GM21447 (cell line): Measurements from ENCODE around the gene SPRYD4.
"Not testable (repeated sequence)": the region's sequence is repeated elsewhere in the genome, so short reads cannot be mapped to it uniquely, and the experiment has no call there.

Source experiments
- ATAC-seq: cut with Tn5 transposase; IDR thresholded peaks from one replicate; pipeline ENCODE4 v1.9.1; 2021; ENCODE audit not compliant: unreplicated experiment

Gene SPRYD4

DNA sequence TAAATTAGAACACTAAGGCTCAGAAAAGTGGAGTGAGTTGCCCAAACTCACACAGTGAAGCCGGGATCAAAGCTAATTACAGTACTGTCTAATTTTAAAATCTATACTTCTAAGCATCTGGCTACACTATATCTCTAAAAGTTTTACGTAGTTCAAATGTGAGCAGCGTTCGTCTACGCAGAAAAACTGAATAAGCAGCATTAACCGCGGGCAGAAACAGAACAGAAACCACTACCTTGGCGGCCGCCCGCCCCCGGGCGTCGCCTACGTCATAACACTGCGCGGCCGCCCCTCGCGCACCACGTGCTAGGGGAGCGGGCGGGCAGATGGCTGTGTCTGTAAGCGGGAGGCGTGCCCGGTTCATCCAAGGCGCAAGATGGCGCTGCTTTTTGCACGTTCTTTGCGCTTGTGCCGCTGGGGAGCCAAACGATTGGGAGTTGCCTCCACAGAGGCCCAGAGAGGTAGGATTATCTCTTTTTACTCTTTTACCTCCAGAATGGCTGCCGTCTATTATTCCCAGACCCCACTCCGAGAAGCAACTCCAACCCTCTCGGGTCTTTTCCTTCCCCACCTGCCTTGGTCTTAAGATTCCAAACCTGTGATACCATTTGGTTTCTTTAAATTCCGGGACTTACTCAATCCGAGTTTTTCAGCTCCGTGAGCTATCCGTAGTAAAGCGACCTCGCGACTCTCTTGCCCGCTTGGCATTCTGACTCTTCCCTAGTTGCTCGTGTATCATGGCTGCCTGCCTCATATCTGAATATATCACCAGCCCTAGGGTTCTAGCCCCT, at the start of gene SPRYD4:
Gene SPRYD4 (plus strand): TSS at position 363 of the 791 bp plus-strand sequence. CDS start 14 bp downstream, at position 377.
- peak; percentile 78 for ATAC-seq

DNA sequence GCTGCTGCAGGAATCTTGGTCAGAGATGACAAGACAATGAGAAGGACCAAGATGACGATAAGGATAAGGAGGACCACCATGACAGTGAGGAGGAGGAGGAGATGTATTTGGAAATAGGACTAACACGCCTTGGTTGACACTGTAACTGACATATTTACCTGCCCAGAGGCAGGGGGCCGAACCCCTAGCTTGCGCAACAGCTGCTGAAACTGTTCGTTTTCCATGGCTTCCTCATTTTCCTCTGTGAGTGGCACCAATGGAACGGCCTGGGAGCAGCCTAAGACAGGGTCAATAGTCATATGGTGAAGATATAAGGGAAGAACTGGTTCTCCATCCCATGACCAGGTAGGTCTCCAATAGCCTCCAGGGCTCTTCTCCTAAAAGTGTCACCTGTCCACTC, 48.0 kb upstream of the SPRYD4 start:
- no peak for ATAC-seq

DNA sequence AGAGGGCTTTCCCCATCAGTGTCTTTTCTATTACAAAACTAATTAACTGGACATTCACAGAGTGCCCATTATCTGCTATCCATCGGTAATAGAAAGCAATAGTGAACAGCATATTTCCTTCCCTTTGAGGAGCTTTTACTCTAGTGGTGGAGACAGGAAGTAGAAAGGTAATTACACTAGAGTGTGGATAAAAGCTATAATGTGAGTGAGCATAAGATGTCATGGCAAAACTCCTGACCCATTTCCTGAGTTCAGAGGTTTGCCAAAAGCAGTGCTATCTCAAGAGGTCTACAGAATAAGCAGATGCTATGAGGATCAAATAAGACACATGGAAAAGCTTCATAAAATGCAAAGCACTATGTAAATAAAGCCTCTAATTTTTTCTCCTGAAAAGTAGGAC, 43.2 kb upstream of the SPRYD4 start:
- ATAC-seq, result no peak

DNA sequence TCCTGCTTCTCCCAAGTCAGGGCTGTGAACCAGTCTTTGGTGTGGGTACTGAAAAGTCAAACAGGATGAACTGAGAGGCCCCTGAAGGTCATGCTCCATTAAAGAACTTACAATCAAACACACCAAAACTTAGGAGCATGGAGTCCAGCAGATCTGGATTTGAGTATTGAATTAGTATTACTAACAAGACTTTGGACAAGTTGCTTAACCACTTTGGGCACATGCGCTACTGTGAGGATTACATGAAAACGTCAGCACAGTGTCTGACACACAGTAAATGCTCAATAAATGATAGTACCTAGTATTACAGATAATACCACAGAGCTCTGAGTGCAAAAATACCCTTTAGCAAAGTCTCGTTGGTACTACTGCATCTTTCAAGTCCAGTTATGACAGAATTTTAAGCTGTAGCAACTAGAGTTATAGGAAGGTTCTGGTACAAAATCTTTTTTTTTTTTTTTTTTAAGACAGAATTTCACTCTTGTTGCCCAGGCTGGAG, 42.4 kb upstream of the SPRYD4 start:
- no peak for ATAC-seq

DNA sequence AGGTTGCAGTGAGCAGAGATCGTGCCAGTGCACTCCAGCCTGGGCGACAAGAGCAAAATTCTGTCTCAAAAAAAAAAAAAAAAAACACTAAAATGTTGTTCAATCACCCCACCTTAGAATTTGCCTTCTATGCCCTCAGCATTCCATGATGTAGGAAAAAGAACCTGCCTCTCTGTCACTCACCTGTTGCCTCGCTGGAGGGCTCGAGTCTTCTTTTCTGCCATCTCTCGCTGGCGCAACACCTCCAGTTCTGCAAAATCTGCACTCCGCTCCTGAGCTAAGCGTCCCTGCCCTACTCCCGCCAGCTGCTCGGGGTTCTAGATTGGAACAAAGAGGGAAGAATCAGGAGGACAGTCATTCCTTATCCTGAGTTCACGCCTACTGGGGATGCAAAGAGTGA, 37.1 kb upstream of the SPRYD4 start:
- no peak for ATAC-seq

DNA sequence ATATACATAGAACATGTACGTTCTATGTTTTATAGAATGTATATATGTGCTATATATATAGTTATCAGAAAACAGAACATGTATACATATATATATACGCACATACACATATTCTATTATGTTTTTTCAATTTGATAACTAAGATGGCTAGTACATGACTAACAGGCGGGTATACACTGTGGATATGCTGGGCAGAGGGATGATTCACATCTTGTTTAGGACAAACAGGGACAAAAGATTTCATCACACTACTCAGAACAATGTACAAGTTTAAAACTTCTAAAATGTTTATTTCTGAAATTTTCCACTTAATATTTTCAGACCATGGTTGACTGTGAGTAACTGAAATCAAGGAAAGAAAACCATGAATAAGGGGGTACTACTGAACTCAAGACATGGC, 36.5 kb upstream of the SPRYD4 start:
- ATAC-seq, result no peak

DNA sequence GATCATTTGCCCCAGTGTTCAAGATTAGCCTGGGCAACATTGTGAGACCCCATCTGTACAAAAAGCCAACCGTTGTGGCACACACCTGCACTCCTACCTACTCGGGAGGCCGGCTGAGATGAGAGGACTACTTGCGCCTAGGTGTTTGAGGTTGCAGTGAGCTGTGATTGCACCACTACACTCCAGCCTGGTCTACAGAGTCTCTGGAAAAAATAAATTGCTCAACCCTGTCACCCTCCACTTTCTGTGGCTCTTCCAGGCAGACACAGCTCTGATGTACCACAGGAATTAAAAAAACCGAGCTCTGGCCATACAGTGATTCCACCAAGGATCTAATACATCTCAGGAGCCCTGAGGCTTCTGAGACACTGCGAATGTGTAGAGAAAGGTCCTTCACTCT, 33.5 kb upstream of the SPRYD4 start:
- ATAC-seq, result no peak

DNA sequence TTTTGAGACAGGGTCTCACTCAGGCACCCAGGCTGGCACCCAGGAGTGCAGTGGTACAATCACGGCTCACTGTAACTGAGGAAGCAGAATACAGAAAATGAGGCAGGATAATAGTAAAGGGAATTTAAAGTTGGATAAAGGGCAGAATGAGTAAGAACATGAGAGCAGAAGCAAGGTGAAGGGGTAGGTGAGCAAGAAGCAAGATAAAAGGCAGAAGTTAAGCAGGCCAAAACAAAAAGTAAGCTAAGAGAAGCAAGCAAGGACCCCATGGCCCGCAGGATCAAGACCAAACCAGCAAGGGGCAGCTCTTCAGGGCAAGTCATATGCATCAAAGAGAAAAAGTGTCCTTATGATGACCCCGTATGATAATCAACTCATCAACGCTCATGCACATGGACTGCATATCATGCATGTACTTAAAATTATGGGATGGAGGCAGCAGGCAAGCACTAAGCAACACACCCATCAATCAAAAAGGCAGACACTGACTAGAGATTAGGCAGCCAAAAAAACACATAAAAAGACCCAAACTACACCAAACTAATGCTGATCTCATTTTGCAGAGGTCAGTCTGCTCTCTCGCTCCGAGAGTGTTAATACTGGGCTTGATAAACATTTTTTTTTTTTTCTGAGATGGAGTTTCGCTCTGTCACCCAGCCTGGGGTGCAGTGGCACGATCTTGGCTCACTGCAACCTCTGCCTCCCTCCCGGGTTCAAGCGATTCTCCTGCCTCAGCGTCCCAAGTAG, 30.8 kb upstream of the SPRYD4 start:
- ATAC-seq, result no peak

DNA sequence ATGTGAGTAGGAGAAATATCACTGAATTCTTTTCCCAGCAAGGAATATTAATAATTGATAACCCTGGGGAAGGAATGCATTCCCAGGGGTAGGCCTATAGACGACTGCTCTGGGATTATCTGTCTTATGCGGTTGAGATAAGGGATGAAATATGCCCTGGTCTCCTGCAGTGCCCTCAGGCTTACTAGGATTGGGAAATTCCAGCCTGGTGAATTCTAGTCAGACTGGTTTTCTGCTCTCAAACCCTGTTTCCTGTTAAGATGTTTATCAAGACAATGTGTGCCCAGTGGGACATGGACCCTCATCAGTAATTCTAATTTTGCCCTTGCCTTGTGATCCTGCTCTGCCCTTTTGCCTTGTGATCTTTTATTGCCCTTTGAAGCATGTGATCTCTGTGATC, 25.2 kb upstream of the SPRYD4 start:
- not testable (repeated sequence) for ATAC-seq

DNA sequence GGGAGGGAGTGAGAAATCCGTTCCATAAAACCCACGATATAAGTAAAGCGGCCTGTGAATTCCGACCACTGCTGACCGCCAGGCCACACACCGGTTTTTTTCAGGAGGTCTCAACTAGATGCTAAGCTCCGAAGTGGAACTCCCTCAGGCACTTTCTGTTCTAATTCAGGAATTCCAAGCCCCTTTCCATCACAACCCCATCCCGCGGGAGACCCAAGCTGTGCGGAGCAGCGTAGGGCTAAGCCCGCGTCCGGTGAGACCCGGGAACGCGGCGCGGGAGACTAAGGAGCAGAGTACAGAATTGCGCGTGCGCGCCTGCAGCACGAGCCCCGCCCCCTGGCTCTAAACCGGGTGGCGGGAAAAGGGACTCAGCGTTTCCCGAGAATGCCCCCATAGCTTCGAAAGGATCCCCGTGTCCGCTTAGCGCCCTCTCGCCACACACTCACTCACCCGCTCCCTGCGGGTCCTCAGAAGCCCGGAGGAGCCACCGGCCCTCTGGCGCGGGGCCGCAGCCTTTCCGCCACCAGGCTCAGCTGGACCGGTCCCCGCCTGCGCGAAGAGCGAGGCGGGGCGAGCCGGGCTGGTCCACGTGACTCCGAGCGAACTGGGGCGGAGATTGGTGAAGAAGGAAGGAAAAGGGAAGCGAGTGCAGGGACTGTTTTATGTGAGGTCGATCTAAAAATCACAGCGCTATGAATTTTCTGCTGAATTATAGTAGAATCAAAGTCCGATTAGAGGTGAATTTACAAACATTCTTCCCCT, 19.3 kb upstream of the SPRYD4 start, which contains the start of gene TIMELESS:
Gene TIMELESS (minus strand): TSS at position 567 of the 762 bp plus-strand sequence. CDS start 15,256 bp downstream, outside the sequence.
- peak; percentile 96 for ATAC-seq

DNA sequence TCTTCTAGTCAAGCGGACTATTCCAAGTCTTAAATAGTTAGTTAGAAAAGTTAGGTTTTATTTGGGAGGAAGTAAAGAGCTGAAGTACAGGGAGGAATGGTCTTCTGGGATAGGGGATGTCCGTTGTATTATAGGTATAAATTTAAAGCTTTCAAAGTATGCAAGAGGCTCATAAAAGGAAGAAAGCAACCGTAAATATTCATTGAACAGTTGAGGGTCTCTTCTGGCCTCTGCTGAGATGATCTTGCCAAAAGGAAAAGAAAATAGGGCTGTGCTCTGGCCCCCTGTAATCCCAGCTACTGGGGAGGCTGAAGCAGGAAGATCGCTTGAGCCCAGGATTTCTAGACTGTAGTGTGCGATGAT, 18.8 kb upstream of the SPRYD4 start:
- no peak for ATAC-seq

DNA sequence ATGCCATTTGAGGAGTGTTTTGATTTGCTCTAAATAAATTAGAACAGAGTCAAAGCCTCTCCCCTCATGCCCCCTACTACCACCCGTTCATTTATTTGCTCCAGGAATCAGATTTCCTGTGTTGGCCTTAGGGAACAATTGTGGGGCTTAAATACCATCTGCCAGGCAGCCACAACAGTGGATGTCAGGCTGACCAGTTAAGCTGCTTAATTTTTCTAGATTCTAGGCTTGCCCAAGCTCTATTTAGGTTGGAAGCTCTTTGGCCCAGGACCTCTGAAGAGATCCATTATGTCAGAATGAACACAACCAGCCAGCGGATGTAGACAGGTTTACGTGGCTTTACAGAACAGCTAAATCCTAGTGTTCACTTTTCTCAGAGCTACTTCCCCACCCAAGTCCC, 18.1 kb upstream of the SPRYD4 start:
- ATAC-seq, result no peak

DNA sequence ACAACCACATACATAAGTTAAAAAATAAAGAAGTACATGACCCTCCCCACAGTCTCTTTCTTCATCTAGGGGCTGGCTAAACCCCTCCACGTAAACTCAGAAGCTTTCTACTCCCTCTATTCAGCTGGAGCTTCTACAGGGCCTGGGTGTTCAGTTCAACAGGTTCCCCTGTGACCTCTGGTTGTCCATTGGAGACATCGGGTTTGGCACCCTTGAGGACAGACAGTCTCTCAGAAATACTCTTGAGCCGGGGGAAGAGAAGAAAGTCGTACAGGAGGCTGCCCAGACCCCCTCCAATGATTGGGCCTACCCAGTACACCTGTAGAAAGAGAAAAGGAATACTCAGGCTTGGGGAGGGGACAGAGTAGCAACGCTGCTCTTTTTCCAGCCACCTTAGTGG, 17.2 kb upstream of the SPRYD4 start:
- ATAC-seq, result no peak

DNA sequence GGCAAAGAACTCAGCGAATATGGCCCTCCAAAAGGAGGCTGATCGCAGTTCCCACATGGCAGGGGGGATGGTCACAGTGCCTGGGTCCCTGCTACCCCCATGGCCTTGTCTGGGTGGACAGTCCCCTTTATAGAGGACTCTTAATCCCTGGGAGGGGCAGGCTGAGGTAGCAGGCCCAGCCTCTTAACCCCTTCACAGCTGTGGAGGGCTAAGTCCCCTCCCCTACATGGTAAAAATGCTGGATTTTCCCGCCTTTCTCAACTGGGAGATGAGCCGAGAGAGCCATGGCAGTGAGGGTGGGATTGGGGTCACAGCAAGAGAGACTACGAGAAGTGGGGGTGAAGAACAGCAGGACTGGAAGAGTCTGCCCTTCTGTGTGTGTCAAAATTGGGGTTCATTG, 13.8 kb upstream of the SPRYD4 start, which contains the start of gene MIP:
Gene MIP (minus strand): TSS at position 101 of the 400 bp plus-strand sequence. CDS start 44 bp downstream, at position 57.
- ATAC-seq, result no peak

DNA sequence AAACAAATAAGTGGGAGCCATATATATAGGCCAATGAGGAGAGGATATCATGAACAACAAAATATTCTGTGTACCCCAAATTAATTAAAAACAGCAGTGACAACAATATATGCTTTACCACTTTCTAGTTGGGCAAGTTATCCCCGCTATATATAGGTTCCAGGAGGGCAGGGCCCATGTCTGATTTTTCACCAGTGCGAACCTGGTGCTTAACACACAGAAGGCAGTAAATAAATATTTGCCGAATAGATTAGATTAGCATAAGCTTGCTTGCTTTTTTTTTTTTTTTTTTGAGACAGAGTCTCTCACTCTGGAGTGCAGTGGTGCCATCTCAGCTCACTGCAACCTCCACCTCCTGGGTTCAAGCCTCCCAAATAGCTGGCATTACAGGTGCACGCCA, 10.6 kb upstream of the SPRYD4 start:
- ATAC-seq, result no peak

DNA sequence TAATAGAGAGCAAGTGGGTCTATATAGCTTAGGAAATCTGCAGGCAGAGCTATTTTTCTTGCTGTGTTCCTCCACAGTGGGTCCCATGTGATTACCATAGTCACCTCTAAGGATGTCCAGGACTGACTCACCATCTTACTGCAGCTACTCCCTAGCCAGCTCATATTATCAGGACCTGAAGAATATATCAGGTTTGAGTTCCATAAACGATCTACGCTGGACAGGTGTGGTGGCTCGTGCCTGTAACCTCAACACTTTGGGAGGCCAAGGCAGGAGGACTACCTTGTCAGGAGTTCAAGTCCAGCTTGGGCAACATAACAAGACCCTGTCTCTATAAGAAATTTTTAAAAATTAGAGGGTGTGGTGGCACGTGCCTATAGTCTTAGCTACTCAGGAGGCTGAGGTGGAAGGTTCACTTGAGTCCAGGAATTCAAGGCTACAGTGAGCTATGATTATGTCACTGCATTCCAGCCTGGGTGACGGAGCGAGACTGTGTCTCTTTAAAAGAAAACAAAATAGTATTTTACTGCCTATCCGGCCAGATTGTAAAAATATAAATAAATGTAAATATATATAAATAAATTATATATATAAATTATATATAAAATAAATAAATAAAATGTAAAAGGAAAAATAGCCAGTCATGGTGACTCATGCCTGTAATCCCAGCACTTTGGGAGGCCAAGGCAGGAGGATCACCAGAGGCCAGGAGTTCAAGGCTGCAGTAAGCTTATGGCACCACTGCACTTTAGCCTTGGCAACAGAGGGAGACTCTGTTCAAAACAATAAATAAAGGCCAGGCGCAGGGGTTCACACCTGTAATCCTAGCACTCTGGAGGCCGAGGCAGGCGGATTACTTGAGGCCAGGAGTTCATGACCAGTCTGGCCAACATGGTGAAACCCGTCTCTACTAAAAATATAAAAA, 6.9 kb upstream of the SPRYD4 start:
- ATAC-seq, result no peak

DNA sequence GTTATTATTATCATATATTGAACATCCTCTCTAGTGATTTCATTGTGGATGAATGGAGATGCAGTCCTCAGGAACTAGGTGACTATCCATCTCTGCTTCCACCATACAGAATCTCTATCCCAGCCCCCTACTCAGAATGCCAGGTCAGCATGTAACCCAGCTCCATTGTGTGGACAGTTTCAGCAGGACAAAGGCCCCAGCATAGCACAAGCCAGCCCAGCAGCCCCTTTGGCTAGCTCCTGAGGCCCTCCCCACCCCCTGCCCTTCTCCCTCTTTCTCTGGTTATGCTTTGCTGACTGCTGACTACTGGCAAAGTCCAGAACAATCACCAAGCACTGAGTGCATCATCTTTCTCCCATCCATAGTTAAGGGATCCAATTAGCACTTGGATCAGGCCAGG, 5.8 kb upstream of the SPRYD4 start:
- ATAC-seq, result no peak

DNA sequence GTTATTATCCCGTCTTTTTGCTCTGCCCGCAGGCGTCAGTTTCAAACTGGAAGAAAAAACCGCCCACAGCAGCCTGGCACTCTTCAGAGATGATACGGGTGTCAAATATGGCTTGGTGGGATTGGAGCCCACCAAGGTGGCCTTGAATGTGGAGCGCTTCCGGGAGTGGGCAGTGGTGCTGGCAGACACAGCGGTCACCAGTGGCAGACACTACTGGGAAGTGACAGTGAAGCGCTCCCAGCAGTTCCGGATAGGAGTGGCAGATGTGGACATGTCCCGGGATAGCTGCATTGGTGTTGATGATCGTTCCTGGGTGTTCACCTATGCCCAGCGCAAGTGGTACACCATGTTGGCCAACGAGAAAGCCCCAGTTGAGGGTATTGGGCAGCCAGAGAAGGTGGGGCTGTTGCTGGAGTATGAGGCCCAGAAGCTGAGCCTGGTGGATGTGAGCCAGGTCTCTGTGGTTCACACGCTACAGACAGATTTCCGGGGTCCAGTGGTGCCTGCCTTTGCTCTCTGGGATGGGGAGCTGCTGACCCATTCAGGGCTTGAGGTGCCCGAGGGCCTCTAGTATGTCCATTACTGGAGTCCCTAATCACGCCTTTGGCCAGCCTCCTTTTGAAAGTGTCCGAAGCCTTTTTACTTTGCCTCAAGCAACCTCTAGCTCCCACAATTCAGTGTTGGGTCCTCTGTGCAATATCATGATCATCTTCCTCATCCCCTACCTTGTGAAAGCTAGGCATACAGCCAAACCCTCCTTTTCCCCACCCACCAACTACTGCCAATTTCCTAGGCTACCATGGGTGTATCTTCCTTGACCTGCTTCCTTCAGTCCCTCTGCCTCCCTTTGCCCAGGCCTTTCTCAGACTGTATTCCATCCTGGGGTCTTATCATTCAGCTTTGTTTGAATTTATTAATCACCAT, 891 bp downstream of the SPRYD4 start:
- no peak for ATAC-seq

DNA sequence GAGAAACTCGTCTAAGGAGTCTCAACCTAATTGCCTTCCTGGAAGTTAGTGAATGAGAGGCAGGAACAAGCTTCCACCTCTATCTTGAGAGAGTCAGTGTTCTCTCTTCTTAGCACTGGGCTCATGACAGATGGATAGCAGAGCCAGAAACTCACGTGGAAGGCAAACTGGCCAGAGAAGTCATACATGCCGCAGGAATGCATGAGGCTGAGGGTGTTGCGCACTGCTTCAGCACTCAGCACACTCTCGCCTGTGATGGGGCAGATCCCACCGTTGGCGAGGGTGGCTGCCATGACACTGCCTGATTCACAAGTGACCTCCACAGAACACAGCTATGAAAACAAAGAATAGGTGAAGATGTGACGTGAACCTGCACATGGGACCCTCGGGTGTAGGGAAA, 6.0 kb downstream of the SPRYD4 start:
- no peak for ATAC-seq
